ENCODE measurements around the gene INTS6.

- TF ChIP-seq, protein P1, sequence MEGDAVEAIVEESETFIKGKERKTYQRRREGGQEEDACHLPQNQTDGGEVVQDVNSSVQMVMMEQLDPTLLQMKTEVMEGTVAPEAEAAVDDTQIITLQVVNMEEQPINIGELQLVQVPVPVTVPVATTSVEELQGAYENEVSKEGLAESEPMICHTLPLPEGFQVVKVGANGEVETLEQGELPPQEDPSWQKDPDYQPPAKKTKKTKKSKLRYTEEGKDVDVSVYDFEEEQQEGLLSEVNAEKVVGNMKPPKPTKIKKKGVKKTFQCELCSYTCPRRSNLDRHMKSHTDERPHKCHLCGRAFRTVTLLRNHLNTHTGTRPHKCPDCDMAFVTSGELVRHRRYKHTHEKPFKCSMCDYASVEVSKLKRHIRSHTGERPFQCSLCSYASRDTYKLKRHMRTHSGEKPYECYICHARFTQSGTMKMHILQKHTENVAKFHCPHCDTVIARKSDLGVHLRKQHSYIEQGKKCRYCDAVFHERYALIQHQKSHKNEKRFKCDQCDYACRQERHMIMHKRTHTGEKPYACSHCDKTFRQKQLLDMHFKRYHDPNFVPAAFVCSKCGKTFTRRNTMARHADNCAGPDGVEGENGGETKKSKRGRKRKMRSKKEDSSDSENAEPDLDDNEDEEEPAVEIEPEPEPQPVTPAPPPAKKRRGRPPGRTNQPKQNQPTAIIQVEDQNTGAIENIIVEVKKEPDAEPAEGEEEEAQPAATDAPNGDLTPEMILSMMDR (IDR thresholded peaks at IDR 0.05), result no peak
- TF ChIP-seq POLR2A (IDR thresholded peaks at IDR 0.05), result no peak
Observed at GRCh38 chr13:51318015-51318414, 134.8 kb downstream of the INTS6 start.
